Measurements from ENCODE around the gene SLC22A15. TPM values are rescaled to one million over a fixed set of nuclear protein-coding genes. Genes with fewer than 3 reads are reported as not detected.

SLC22A15 gene
- 6.7 to 9.8 TPM (median 8.3 TPM) in 3 replicates for total RNA-seq
- long read RNA-seq, full-length matches to known transcripts: 3 of 14 reads
- long read RNA-seq, partial matches to known transcripts: 1 of 14 reads
- long read RNA-seq, other reads (novel, unspliced or antisense): 10 of 14 reads

GRCh38 chr1:115976062-115976920 is at the start of gene SLC22A15:
TSS of gene SLC22A15 (plus strand) at chr1:115976513. CDS start at chr1:115976628, 115 bp downstream.
- peak within 1 kb of the TSS; percentile 94 for H3K27ac Mint-ChIP-seq (ENCODE audit: unreplicated experiment)
- peaks cover 34% of the 10 kb centered on the region for H3K4me1 Mint-ChIP-seq (ENCODE audit: low read depth)
- no peaks in the 10 kb centered on the region for H3K9me3 Mint-ChIP-seq (ENCODE audit: low read depth)
- no peaks in the 10 kb centered on the region for H3K36me3 Mint-ChIP-seq (ENCODE audit: low read depth)
- no peak for DNase-seq (ENCODE audit: low spot score)
- TF ChIP-seq CTCF (IDR thresholded peaks at IDR 0.05): peak; percentile 29
- no peaks in the 10 kb centered on the region for H3K27me3 Mint-ChIP-seq (ENCODE audit: low read depth)
- peak within 1 kb of the TSS; percentile 95 for H3K4me3 Mint-ChIP-seq (ENCODE audit: unreplicated experiment)

DNA sequence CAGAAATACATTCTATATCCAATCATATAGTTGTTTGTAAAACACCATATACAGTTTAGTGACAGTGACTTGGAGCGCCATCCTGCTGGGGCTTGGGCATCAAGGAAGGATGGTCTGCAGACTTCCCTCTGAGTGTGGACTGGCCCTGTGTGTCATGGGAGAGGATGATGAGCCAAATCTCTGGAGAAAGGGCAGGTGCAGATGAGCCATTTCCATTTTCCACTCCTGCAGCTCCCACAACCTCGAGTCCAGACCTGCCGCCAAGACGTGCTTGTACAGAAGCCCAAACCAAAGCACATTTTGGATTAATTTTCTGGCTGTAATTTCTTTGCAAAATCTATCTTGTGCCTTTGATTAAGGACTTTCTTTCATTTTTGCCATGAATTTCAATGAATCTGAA is 48.3 kb upstream of the SLC22A15 start:
- no peaks in the 10 kb centered on the region for H3K36me3 Mint-ChIP-seq (ENCODE audit: low read depth)
- DNase-seq (ENCODE audit: low spot score): no peak
- H3K4me1 Mint-ChIP-seq (ENCODE audit: low read depth): peaks cover 4% of the 10 kb centered on the region
- H3K4me3 Mint-ChIP-seq (ENCODE audit: unreplicated experiment): no peak overlapping the region
- H3K27me3 Mint-ChIP-seq (ENCODE audit: low read depth): peaks cover 11% of the 10 kb centered on the region
- TF ChIP-seq CTCF (IDR thresholded peaks at IDR 0.05): no peak
- no peaks in the 10 kb centered on the region for H3K9me3 Mint-ChIP-seq (ENCODE audit: low read depth)
- H3K27ac Mint-ChIP-seq (ENCODE audit: unreplicated experiment): no peak overlapping the region

DNA sequence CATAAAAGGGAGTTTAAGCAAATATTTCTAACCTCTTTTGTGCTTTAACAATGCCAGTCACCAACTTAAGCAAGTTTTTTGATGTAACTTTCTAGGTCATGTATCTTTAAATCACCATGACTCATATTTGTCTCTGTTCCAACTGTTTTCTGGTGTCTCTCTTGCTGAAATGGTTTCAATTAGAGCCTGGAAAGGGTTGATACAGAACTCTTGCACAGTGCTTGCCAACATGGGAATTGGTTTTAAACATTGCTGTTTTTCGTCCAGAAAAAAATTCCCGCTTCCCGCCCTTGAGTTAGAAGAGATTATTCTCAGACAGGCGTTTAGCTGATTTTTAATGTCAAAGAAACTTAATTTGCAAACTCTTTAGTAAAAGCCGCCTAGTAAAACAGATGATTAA is 46.4 kb upstream of the SLC22A15 start:
- no peak for TF ChIP-seq CTCF (IDR thresholded peaks at IDR 0.05)
- Mint-ChIP-seq H3K27me3 (ENCODE audit: low read depth) (peaks cover 6% of the 10 kb centered on the region), H3K36me3 (ENCODE audit: low read depth) (no peaks in the 10 kb centered on the region), H3K4me3 (ENCODE audit: unreplicated experiment) (no peak overlapping the region), H3K9me3 (ENCODE audit: low read depth) (peaks cover 4% of the 10 kb centered on the region), H3K4me1 (ENCODE audit: low read depth) (peaks cover 4% of the 10 kb centered on the region), H3K27ac (ENCODE audit: unreplicated experiment) (no peak overlapping the region)
- DNase-seq (ENCODE audit: low spot score): no peak

GRCh38 chr1:115933625-115934024 is 42.7 kb upstream of the SLC22A15 start:
- no peaks in the 10 kb centered on the region for H3K36me3 Mint-ChIP-seq (ENCODE audit: low read depth)
- no peak overlapping the region for H3K27ac Mint-ChIP-seq (ENCODE audit: unreplicated experiment)
- H3K4me1 Mint-ChIP-seq (ENCODE audit: low read depth): peaks cover 4% of the 10 kb centered on the region
- H3K27me3 Mint-ChIP-seq (ENCODE audit: low read depth): peaks cover 15% of the 10 kb centered on the region
- no peak for TF ChIP-seq CTCF (IDR thresholded peaks at IDR 0.05)
- H3K9me3 Mint-ChIP-seq (ENCODE audit: low read depth): peaks cover 4% of the 10 kb centered on the region
- no peak for DNase-seq (ENCODE audit: low spot score)
- H3K4me3 Mint-ChIP-seq (ENCODE audit: unreplicated experiment): no peak overlapping the region

DNA sequence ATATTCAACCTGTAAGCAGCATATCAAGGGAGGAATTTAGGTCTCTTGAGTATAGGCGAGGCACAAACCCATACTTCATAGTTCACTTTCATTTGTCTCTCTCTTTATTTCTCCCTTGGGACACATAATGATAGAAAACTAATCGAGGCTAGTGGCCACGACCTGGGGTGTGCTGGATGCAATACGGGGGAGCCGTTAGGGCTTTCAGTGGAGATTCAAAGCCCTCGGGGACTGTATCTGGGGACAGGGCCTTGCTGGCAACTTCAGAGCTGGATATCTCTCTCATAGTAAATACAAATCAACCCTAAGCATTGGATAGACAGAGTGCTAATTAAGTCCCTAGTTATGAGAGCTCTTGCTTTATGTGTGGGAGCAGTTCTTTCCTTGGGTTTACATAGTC is 36.9 kb upstream of the SLC22A15 start:
- DNase-seq (ENCODE audit: low spot score): no peak
- H3K4me3 Mint-ChIP-seq (ENCODE audit: unreplicated experiment): no peak overlapping the region
- no peak for TF ChIP-seq CTCF (IDR thresholded peaks at IDR 0.05)
- H3K27me3 Mint-ChIP-seq (ENCODE audit: low read depth): peaks cover 20% of the 10 kb centered on the region
- no peaks in the 10 kb centered on the region for H3K36me3 Mint-ChIP-seq (ENCODE audit: low read depth)
- H3K9me3 Mint-ChIP-seq (ENCODE audit: low read depth): peaks cover 9% of the 10 kb centered on the region
- no peak overlapping the region for H3K27ac Mint-ChIP-seq (ENCODE audit: unreplicated experiment)
- no peaks in the 10 kb centered on the region for H3K4me1 Mint-ChIP-seq (ENCODE audit: low read depth)

All from chondrocyte (in vitro differentiated cells).